Mesothelial cell of epicardium (in vitro differentiated cells): Measurements from ENCODE around the gene TBX15. TPM values are rescaled to one million over a fixed set of nuclear protein-coding genes. Genes with fewer than 3 reads are reported as not detected.

Experiments used
- DNase-seq, 2 experiments: peaks; one replicate each; pipeline ENCODE4 v3.0.0; 2021; ENCODE audit warnings: low spot score in 2 of 2; ENCODE audit not compliant: unreplicated experiment in 2 of 2
- H3K27ac Mint-ChIP-seq: 2 replicates; pipeline ENCODE4 v1.8.0; 2021; ENCODE audit warnings: mixed read lengths
- H3K27me3 Mint-ChIP-seq: 2 replicates; pipeline ENCODE4 v1.8.0; 2021; ENCODE audit warnings: low read depth, mixed read lengths
- H3K36me3 Mint-ChIP-seq: 2 replicates; pipeline ENCODE4 v1.8.0; 2021; ENCODE audit warnings: mixed read lengths
- H3K4me1 Mint-ChIP-seq: 2 replicates; pipeline ENCODE4 v1.8.0; 2021; ENCODE audit warnings: mixed read lengths
- H3K4me3 Mint-ChIP-seq: 2 replicates; pipeline ENCODE4 v1.8.0; 2021; ENCODE audit warnings: mild to moderate bottlenecking, moderate library complexity, mixed read lengths
- H3K9me3 Mint-ChIP-seq: 2 replicates; pipeline ENCODE4 v1.8.0; 2021; ENCODE audit warnings: mixed read lengths
- total RNA-seq: library from RNA; stranded (reverse); gene quantifications from 3 replicates; pipeline ENCODE4 v1.2.1, GENCODE V29; 2021
- TF ChIP-seq, protein P1 (sequence below): fragments of 200-600 bp; sonication (generic); IDR thresholded peaks from one replicate; pipeline ENCODE4 v1.5.0; 2021; ENCODE audit warnings: antibody characterized with exemption; ENCODE audit not compliant: unreplicated experiment

TBX15 gene
- total RNA-seq, 1 donor from 2014 or later, result not detected

DNA sequence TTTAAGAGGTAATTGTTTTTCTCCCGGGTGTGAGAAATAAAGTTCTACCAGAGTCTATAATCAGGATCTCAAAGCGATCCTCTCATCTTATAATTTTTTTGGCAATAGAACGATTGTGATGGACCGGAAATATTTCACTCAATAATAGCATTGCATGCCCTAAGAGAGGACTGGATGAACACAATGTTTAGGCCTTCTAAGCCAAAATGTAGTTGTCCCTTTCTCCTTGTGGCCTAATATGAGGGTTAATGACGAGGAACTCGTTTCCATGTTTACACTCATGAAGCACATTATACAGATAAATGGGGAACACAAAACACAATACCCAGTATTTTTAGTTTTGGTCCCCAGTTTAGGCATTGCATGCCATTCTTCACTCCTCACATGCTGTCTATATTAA, 5.9 kb downstream of the TBX15 start:
- H3K4me1 Mint-ChIP-seq, result peaks cover 33% of the 10 kb centered on the region
- H3K27me3 Mint-ChIP-seq, result peaks cover 98% of the 10 kb centered on the region
- TF ChIP-seq, protein P1, sequence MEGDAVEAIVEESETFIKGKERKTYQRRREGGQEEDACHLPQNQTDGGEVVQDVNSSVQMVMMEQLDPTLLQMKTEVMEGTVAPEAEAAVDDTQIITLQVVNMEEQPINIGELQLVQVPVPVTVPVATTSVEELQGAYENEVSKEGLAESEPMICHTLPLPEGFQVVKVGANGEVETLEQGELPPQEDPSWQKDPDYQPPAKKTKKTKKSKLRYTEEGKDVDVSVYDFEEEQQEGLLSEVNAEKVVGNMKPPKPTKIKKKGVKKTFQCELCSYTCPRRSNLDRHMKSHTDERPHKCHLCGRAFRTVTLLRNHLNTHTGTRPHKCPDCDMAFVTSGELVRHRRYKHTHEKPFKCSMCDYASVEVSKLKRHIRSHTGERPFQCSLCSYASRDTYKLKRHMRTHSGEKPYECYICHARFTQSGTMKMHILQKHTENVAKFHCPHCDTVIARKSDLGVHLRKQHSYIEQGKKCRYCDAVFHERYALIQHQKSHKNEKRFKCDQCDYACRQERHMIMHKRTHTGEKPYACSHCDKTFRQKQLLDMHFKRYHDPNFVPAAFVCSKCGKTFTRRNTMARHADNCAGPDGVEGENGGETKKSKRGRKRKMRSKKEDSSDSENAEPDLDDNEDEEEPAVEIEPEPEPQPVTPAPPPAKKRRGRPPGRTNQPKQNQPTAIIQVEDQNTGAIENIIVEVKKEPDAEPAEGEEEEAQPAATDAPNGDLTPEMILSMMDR, result no peak
- H3K9me3 Mint-ChIP-seq, result no peaks in the 10 kb centered on the region
- no peak for DNase-seq
- H3K27ac Mint-ChIP-seq, result no peak overlapping the region
- no peak overlapping the region for H3K4me3 Mint-ChIP-seq
- H3K36me3 Mint-ChIP-seq, result no peaks in the 10 kb centered on the region

DNA sequence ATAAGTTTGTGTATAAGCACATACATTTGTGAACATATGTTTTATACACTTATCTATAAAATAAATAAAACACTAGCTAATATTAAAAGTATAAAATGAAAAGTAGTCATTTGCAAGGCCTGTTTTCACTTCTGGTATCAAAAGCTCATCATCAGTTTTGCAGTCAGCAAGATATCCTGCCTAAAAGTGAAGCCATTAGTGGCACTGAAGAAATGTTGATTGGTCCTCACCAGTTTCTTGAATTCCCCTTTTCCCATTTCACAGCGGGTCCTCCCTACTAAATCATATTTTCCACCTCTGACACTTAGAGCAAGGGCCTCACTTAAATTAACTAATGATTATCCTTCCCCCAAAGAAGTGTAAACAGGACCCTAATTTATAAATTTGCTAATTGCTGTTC, 6.7 kb downstream of the TBX15 start:
- TF ChIP-seq, protein P1, result no peak
- Mint-ChIP-seq H3K4me1 (peaks cover 25% of the 10 kb centered on the region), H3K27me3 (peaks cover 98% of the 10 kb centered on the region)

DNA sequence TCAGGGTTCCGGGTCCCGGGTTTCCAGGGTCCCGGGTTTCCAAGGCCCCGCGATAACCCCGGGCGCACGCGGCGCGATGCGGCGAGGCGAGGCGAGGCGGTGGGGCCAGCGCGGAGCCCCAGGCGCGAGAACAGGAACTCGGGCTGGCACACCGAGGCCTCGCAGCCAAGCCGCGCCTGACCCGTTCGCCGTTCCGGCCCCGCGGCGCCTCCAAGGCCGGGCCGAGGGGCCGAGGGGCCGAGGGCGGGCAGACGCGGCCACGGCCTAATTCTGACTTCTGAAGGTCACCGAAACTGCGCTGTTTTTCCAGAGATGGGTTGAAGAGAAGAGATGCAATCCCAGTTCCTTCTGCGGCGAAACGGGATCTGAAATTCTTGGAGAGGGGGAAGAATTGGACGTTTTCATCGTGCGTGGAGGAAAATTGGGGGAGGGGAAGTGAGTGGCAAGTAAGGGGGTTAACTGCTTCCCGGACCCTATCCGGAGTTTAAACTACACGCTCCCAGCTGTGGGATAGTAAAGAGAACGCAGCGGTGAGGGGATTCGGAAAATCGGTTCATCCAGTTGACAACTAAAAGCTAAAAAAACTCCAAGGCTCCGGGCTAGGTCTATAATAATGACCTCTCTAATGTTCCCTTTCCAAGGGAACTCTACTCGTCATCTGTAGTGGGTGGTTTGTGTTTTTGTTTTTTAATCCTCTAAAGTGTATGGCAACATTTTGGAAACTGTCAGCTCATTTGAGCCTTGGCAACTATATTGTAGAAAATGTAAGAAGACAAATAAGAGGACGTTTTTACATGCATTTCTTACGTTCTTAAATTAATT, 8.2 kb downstream of the TBX15 start:
- peaks cover 19% of the 10 kb centered on the region for H3K4me1 Mint-ChIP-seq
- H3K27me3 Mint-ChIP-seq, result peaks cover 98% of the 10 kb centered on the region
- no peak overlapping the region for H3K4me3 Mint-ChIP-seq
- DNase-seq, result no peak
- no peaks in the 10 kb centered on the region for H3K36me3 Mint-ChIP-seq
- no peaks in the 10 kb centered on the region for H3K9me3 Mint-ChIP-seq
- TF ChIP-seq, protein P1, result no peak
- H3K27ac Mint-ChIP-seq, result peak overlapping the region; percentile 25

More for the DNA sequence above, 6.7 kb downstream of the TBX15 start:
- no peaks in the 10 kb centered on the region for H3K9me3 Mint-ChIP-seq
- no peak for DNase-seq
- no peak overlapping the region for H3K27ac Mint-ChIP-seq
- H3K36me3 Mint-ChIP-seq, result no peaks in the 10 kb centered on the region
- H3K4me3 Mint-ChIP-seq, result no peak overlapping the region

DNA sequence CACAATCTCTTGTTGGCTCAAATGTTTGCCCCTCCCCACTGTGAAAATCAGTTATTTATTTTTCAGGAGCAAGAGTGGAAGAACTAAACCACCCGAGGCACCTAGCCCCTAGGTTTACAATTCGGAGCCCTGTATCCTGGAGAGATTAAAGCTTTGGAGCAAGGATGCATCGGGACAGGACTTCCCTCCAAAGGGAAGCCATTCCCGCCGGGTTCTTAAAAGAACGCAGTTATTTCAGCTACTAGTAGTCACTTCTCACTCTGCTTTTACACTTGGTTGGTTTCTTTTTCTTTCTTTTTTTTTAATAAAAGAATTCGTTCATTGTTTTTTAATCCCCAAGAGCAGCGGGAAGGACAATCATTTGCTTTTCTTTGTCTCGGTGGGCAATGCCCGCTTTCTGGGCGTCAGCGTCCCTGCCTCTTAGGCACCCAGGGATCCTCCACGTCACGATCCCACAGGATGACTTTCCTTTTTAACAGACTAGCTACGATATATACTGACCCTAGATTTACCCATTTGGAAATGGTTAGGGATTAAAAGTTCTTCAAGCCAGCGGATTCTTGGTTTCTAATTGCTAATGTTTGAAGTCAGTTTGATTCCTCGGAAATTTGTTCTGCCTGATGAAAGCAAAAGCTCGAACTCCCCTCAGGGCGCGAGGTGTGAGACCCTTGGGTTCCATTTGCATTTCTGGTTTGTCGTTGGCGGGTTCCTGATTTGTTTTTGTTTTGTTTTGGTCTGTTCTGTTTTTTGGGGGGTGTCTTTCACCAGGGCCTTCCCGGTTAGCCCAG, 9.0 kb downstream of the TBX15 start:
- TF ChIP-seq, protein P1, result no peak
- DNase-seq, result no peak
- H3K4me1 Mint-ChIP-seq, result peaks cover 11% of the 10 kb centered on the region
- H3K36me3 Mint-ChIP-seq, result no peaks in the 10 kb centered on the region
- peaks cover 98% of the 10 kb centered on the region for H3K27me3 Mint-ChIP-seq
- no peak overlapping the region for H3K4me3 Mint-ChIP-seq
- no peaks in the 10 kb centered on the region for H3K9me3 Mint-ChIP-seq
- no peak overlapping the region for H3K27ac Mint-ChIP-seq

DNA sequence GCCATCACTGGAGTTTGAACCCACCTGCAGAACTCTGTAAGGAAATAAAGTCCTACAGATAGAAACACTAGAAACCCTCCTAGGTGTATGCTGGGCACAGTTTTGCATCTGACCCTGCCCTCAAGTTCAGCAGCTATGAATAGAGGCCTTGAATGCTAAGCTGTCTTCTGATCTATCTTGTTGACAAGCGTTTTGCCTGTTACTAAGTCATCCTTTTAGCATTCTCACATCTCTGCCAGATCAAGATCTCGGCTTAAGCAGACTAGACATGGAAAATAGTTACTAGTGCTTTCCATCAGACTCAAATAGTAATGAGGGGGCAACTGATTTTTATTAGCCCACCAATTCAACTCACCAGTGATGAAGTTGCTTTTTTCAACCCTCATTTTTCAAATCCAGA, 10.5 kb downstream of the TBX15 start:
- TF ChIP-seq, protein P1, result no peak
- no peaks in the 10 kb centered on the region for H3K36me3 Mint-ChIP-seq
- peaks cover 9% of the 10 kb centered on the region for H3K4me1 Mint-ChIP-seq
- H3K4me3 Mint-ChIP-seq, result no peak overlapping the region
- no peaks in the 10 kb centered on the region for H3K9me3 Mint-ChIP-seq
- no peak overlapping the region for H3K27ac Mint-ChIP-seq
- peaks cover 98% of the 10 kb centered on the region for H3K27me3 Mint-ChIP-seq
- DNase-seq, result no peak
